OCI-LY3 (cell line): ENCODE measurements around the gene EDEM1.

Experiments used
- EZH2phosphoT487 ChIP-seq: fragments of 200-600 bp; shearing (Covaris generic); IDR thresholded peaks from 2 replicates; pipeline ENCODE4 v1.6.1; 2018; ENCODE audit warnings: antibody characterized with exemption, mixed run types, low read depth
- TF ChIP-seq, protein P1 (sequence below): fragments of 200-600, 300-600 bp; sonication (generic); IDR thresholded peaks from 2 replicates; pipeline ENCODE4 v1.5.1; 2014; ENCODE audit warnings: antibody characterized with exemption, low read length, low read depth

GRCh38 chr3:5198313-5198677 lies 10.8 kb downstream of the EDEM1 start:
- TF ChIP-seq EZH2phosphoT487, result no peak
- TF ChIP-seq, protein P1, sequence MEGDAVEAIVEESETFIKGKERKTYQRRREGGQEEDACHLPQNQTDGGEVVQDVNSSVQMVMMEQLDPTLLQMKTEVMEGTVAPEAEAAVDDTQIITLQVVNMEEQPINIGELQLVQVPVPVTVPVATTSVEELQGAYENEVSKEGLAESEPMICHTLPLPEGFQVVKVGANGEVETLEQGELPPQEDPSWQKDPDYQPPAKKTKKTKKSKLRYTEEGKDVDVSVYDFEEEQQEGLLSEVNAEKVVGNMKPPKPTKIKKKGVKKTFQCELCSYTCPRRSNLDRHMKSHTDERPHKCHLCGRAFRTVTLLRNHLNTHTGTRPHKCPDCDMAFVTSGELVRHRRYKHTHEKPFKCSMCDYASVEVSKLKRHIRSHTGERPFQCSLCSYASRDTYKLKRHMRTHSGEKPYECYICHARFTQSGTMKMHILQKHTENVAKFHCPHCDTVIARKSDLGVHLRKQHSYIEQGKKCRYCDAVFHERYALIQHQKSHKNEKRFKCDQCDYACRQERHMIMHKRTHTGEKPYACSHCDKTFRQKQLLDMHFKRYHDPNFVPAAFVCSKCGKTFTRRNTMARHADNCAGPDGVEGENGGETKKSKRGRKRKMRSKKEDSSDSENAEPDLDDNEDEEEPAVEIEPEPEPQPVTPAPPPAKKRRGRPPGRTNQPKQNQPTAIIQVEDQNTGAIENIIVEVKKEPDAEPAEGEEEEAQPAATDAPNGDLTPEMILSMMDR, result no peak
